ENCODE data around the gene NFS1.

The NFS1 gene

DNA sequence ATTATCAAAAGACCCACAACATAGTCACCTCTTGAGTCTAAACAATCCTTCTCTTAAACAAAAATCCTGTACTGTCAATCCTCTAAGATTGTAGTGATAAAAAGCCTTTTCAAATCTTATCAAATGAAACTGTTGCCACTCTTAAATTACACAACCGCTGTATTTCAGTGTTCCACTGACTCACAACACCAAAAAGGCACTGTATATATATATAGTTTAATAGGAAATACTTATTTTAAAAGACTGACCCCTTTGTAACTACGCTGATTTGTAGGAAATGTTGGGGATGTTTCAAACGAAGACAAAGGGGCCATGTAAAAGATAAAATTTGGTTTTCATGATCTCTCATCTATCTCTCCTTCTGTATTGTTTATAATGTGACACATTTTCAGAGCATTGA is 48.5 kb downstream of the NFS1 start:
- no peak for FAIRE-seq
- TF ChIP-seq POLR2AphosphoS5 (IDR thresholded peaks at IDR 0.05; ENCODE audit: low read depth, low read length) (no peak), TAF1 (IDR thresholded peaks at IDR 0.05; ENCODE audit: borderline replicate concordance, low read depth, low read length) (no peak), POLR2A (IDR thresholded peaks at IDR 0.05; ENCODE audit: low read depth, low read length) (no peak)
- no peak for DNase-seq (ENCODE audit: insufficient read length)

DNA sequence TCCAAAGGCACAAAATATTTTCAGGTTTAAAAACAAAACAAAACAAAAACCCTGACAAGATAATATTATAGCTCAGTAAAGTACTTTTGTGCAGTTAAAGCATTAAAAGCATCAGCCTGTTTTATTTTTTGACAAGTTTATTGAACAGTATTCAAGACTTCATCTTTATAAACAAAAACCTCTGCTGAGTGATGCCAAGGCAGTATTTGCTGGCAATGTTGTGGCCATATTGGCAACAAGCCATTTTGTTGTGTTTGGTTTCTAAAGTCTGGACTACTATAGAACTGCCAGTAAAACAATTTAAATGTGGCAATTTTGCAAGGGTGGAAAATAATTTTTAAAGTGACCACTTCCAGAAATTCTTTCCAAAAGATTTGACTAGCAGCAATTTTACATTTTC is 50.3 kb downstream of the NFS1 start:
- no peak for FAIRE-seq
- no peak for DNase-seq (ENCODE audit: insufficient read length)
- no peak for TF ChIP-seq POLR2A (IDR thresholded peaks at IDR 0.05; ENCODE audit: low read depth, low read length)
- no peak for TF ChIP-seq POLR2AphosphoS5 (IDR thresholded peaks at IDR 0.05; ENCODE audit: low read depth, low read length)
- TF ChIP-seq TAF1 (IDR thresholded peaks at IDR 0.05; ENCODE audit: borderline replicate concordance, low read depth, low read length), result no peak

DNA sequence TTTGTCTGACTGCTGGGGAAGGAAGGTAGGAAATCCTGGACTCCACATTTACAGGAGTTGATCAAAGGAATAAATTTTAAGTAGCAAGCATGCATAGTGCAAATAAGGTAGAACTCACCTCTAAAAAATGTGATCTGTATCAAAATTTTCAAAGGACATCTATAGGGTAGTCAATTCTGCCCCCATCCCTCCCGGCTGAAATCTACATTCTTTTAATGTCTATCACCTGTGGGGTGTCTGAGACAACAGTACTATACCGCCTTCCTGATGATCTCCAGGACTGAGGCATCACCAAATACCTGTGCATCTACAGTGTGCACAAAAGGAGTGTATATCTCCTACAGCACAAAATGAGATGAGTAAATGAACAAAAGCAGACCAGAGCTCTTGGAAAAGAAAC is 54.3 kb downstream of the NFS1 start:
- no peak for FAIRE-seq

DNA sequence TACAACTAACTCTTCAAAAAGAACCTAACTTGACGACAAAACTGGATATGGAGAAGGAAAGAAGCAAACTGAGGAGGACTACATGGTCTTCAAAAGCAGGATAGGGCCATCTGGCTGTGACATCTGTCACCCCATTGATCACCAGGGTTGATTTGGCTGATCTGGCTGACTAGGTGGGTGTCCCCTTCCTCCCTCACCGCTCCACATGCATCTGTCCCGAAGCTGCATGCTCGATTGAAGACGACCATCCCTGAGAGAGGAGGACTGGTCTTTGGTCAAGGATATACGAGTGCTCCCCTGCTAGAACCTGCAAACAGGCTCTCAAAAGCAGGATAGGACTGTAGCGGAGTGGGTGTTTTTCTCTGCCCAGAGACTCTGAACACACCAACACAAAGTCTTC is 56.1 kb downstream of the NFS1 start:
- no peak for FAIRE-seq
- no peak for DNase-seq (ENCODE audit: insufficient read length)
- TF ChIP-seq POLR2AphosphoS5 (IDR thresholded peaks at IDR 0.05; ENCODE audit: low read depth, low read length), result no peak
- no peak for TF ChIP-seq POLR2A (IDR thresholded peaks at IDR 0.05; ENCODE audit: low read depth, low read length)
- no peak for TF ChIP-seq TAF1 (IDR thresholded peaks at IDR 0.05; ENCODE audit: borderline replicate concordance, low read depth, low read length)

More for the DNA sequence above, 54.3 kb downstream of the NFS1 start:
- no peak for DNase-seq (ENCODE audit: insufficient read length)
- TF ChIP-seq TAF1 (IDR thresholded peaks at IDR 0.05; ENCODE audit: borderline replicate concordance, low read depth, low read length), result no peak
- no peak for TF ChIP-seq POLR2AphosphoS5 (IDR thresholded peaks at IDR 0.05; ENCODE audit: low read depth, low read length)
- TF ChIP-seq POLR2A (IDR thresholded peaks at IDR 0.05; ENCODE audit: low read depth, low read length), result no peak

DNA sequence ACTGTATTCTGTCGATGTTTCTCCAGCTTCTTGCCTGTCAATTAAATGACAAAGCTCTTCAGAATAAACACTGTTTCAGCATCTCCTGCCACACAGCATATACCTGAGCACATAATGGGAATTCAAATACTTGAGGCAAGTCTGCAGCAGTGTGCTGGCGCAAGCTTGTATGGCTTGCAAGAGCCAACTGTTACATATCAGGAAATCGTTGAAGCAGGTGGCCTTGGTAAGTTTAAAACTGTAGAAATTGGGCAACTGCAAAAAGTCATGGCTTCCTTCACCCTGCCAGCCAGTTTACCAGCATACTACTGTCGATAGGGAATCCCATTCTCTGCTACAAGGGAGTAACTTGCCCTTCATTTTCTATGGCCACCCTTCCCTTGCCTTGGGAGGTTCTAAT is 57.4 kb downstream of the NFS1 start:
- TF ChIP-seq TAF1 (IDR thresholded peaks at IDR 0.05; ENCODE audit: borderline replicate concordance, low read depth, low read length) (no peak), POLR2AphosphoS5 (IDR thresholded peaks at IDR 0.05; ENCODE audit: low read depth, low read length) (no peak), POLR2A (IDR thresholded peaks at IDR 0.05; ENCODE audit: low read depth, low read length) (no peak)
- FAIRE-seq (no peak), DNase-seq (ENCODE audit: insufficient read length) (no peak)

DNA sequence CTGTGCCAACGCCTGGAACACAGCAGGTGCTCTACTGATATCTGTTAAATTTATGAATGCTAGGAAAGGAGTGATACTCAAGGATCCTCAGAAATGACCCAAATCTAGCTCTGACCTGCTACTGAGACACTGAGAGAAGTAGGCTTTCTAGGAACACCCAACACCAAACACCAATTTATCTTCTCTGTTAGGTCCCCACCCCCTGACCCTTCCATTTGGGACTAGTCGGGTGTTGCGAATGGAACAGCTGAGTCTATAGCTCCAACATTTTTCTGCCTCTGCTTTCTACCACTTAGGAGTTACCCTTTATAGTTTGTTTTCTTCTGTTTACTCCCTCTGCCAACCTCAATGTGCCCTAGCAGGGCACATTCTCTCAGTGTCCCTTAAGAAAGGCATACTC is 58.4 kb downstream of the NFS1 start:
- FAIRE-seq (no peak), DNase-seq (ENCODE audit: insufficient read length) (no peak)
- TF ChIP-seq POLR2AphosphoS5 (IDR thresholded peaks at IDR 0.05; ENCODE audit: low read depth, low read length) (no peak), TAF1 (IDR thresholded peaks at IDR 0.05; ENCODE audit: borderline replicate concordance, low read depth, low read length) (no peak), POLR2A (IDR thresholded peaks at IDR 0.05; ENCODE audit: low read depth, low read length) (no peak)

DNA sequence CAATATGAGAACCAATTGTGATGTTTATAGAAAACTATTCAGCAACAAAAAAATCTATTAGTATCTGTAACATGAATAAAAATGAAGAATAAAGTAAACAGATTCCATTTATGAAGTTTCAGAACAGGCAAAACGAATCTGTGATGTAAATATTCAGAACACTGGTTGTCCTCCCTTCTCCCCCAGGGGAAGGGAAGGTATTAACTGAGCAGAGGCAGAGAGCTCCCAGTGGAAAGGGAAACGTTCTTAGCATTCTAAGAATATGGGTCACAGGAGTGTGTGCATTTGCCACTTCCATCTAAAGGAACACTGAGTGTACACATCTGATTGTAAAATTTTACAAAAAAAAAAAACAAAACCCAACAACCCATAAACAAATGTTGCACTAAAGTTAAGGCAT is 60.4 kb downstream of the NFS1 start:
- no peak for DNase-seq (ENCODE audit: insufficient read length)
- no peak for TF ChIP-seq POLR2A (IDR thresholded peaks at IDR 0.05; ENCODE audit: low read depth, low read length)
- no peak for TF ChIP-seq POLR2AphosphoS5 (IDR thresholded peaks at IDR 0.05; ENCODE audit: low read depth, low read length)
- no peak for TF ChIP-seq TAF1 (IDR thresholded peaks at IDR 0.05; ENCODE audit: borderline replicate concordance, low read depth, low read length)
- FAIRE-seq, result no peak

DNA sequence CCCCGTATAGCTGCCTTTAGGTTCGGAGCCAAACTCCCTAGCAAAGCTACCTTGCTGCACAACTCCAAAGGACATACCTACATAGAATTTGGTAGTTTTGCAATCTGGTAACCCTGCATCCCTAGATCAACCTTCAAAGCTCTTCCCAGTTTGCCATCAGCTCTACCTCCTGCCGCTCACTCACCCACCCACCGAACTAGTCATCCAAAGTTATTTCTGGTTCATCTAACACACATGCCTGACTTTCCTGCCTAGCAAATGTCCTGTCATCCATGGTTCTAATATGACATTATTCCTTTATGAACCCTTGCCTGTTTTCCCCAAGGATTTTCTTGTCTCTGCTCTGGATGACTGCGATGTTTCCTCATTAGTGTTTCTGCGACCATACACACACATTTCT is 61.9 kb downstream of the NFS1 start:
- no peak for TF ChIP-seq POLR2A (IDR thresholded peaks at IDR 0.05; ENCODE audit: low read depth, low read length)
- TF ChIP-seq TAF1 (IDR thresholded peaks at IDR 0.05; ENCODE audit: borderline replicate concordance, low read depth, low read length), result no peak
- no peak for TF ChIP-seq POLR2AphosphoS5 (IDR thresholded peaks at IDR 0.05; ENCODE audit: low read depth, low read length)
- FAIRE-seq, result no peak
- no peak for DNase-seq (ENCODE audit: insufficient read length)

DNA sequence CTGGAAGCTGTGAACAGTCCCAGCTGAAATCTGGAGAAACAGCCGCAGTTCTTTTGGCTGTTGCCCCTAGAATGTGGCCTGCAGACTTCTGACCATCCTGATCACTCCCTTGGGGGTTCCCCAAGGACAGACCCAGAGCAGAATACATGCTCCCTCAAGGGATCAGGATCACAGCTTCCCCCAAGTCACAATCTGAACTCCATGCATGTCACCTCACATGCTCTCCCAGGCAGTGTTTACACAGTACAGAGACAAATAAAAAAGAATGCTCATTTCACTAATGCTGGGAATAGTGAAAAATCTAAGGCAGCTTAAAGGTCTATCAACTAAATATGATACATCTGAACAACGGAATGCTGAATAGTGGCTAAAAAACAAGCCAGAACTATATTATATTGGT is 63.1 kb downstream of the NFS1 start:
- FAIRE-seq, result no peak
- no peak for DNase-seq (ENCODE audit: insufficient read length)
- no peak for TF ChIP-seq POLR2AphosphoS5 (IDR thresholded peaks at IDR 0.05; ENCODE audit: low read depth, low read length)
- no peak for TF ChIP-seq TAF1 (IDR thresholded peaks at IDR 0.05; ENCODE audit: borderline replicate concordance, low read depth, low read length)
- no peak for TF ChIP-seq POLR2A (IDR thresholded peaks at IDR 0.05; ENCODE audit: low read depth, low read length)

DNA sequence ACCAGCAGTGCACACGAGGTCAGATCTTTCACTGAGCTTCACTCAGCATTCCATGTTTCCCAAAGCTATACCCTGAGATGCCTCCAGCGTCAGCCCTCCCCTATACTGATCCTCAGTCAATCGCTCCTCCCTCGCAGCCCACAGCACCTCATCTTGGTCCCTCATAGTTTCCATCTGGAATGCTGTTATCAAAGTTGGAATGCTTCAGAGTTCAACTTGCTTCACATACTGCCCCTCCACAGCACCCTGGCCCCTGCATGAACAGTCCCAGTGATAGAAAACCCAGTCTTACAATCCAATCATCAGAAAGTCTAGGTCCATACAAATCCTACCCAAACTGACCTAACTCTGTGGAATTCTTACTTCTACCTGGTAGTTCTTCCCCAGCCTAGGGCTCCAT is 63.5 kb downstream of the NFS1 start:
- no peak for DNase-seq (ENCODE audit: insufficient read length)
- TF ChIP-seq TAF1 (IDR thresholded peaks at IDR 0.05; ENCODE audit: borderline replicate concordance, low read depth, low read length) (no peak), POLR2AphosphoS5 (IDR thresholded peaks at IDR 0.05; ENCODE audit: low read depth, low read length) (no peak), POLR2A (IDR thresholded peaks at IDR 0.05; ENCODE audit: low read depth, low read length) (no peak)
- no peak for FAIRE-seq

DNA sequence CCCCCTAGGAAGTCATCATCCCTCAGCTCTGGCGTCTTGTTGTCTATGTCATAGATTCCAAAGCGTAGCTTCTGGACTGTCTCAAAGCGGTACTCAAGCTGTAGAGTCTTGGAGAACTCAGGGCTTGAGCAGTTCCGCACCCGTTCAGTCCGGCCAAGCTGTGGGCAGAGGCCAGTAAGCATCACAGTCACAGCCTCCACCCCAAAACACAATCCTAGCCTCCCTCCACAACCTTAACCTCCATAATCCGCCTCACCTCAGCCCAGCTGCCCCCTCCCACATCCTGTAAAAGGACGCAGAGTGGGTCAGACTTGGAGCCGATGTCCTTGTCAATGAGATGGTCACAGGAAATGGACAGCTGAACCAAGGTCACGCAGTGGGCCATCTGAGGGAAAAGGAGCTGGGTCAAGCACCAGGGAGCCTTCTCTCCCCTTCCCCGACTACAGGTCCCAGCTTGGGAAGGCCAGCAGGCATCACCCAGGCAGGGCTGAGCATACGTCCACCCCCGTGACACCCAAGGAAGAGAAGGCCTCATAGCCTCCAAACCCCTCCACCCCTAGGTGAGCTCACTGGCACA is 66.5 kb downstream of the NFS1 start:
- FAIRE-seq (no peak), DNase-seq (ENCODE audit: insufficient read length) (no peak)
- no peak for TF ChIP-seq TAF1 (IDR thresholded peaks at IDR 0.05; ENCODE audit: borderline replicate concordance, low read depth, low read length)
- no peak for TF ChIP-seq POLR2A (IDR thresholded peaks at IDR 0.05; ENCODE audit: low read depth, low read length)
- no peak for TF ChIP-seq POLR2AphosphoS5 (IDR thresholded peaks at IDR 0.05; ENCODE audit: low read depth, low read length)

DNA sequence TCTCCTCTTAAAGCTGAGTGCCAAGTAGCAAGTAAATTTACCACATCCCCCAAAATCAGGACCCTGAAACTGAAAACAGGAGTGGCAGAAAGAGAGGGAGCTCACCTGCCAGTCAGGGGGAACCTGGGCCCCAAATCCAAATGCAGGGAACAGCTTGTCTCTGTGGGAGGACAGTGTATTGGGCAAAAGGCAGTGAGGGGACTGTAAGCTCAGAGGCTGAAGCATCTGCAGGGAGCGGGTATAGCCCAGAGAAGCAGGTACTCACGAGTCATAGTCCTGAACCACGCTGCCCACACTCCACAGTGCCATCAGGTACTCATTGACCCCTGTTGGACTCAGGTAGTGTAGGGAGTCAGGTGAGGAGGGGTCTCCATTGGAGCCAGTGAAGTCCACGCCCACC is 68.5 kb downstream of the NFS1 start:
- no peak for FAIRE-seq
- no peak for DNase-seq (ENCODE audit: insufficient read length)
- TF ChIP-seq TAF1 (IDR thresholded peaks at IDR 0.05; ENCODE audit: borderline replicate concordance, low read depth, low read length), result no peak
- TF ChIP-seq POLR2A (IDR thresholded peaks at IDR 0.05; ENCODE audit: low read depth, low read length), result no peak
- no peak for TF ChIP-seq POLR2AphosphoS5 (IDR thresholded peaks at IDR 0.05; ENCODE audit: low read depth, low read length)

Data from GM12892 (cell line).